Cardiac muscle cell (in vitro differentiated cells and primary cell): ENCODE results near the gene KRT77. TPM values are rescaled to one million over a fixed set of nuclear protein-coding genes. Genes with fewer than 3 reads are reported as not detected.
A peak's percentile ranks its signal among the peaks of the same experiment; 100 is the strongest.
"Not testable (repeated sequence)": the region's sequence is repeated elsewhere in the genome, so short reads cannot be mapped to it uniquely, and the experiment has no call there.

Source experiments
- DNase-seq, 2 donors: peaks; one replicate each; pipeline versions ENCODE4 v3.0.0 to v3.0.0-alpha.2; 2010 to 2017; ENCODE audit warnings: low read depth in 1 of 2, low spot score in 1 of 2
- H3K27ac ChIP-seq: fragments of 200-600 bp; sonication (generic); 2 replicates; pipeline ENCODE4 v1.5.1; 2016
- H3K27me3 ChIP-seq: fragments of 200-600 bp; sonication (generic); 2 replicates; pipeline ENCODE4 v1.6.0; 2016; ENCODE audit warnings: control low read depth
- H3K36me3 ChIP-seq: fragments of 200-600 bp; sonication (generic); 2 replicates; pipeline ENCODE4 v1.5.1; 2016; ENCODE audit warnings: control low read depth
- H3K4me1 ChIP-seq: fragments of 200-600 bp; sonication (generic); 2 replicates; pipeline ENCODE4 v1.8.1; 2017; ENCODE audit warnings: low read depth, mild to moderate bottlenecking, mixed run types
- H3K4me3 ChIP-seq: fragments of 200-600 bp; sonication (generic); 2 replicates; pipeline ENCODE4 v1.5.1; 2016; ENCODE audit warnings: mild to moderate bottlenecking
- H3K9me3 ChIP-seq: fragments of 200-600 bp; sonication (generic); 2 replicates; pipeline ENCODE4 v1.5.1; 2017; ENCODE audit warnings: low read depth, mild to moderate bottlenecking, control low read depth
- CTCF ChIP-seq: IDR thresholded peaks from 2 replicates; pipeline ENCODE4 v1.5.1; 2012; ENCODE audit warnings: low read depth, mild to moderate bottlenecking, low read length
- polyA plus RNA-seq: library from polyadenylated mRNA; unstranded; fragments of >200 nt; fragmentation: Nextera tagmentation; extraction: Ambion mirVana; gene quantifications from 2 replicates; pipeline ENCODE4 v1.2.1, GENCODE V29; 2016
- total RNA-seq: library from RNA; depleted of rRNA; stranded (reverse); fragments of >200 nt; gene quantifications from 2 replicates; pipeline ENCODE4 v1.2.3, GENCODE V29; 2016

The KRT77 gene
- total and polyA plus RNA-seq, 2 experiments from 2014 or later = not detected

- Histone ChIP-seq H3K27me3 (peaks cover 54% of the 10 kb centered on the region), H3K4me1 (no peaks in the 10 kb centered on the region), H3K27ac (no peak overlapping the region), H3K36me3 (no peaks in the 10 kb centered on the region), H3K4me3 (no peak overlapping the region), H3K9me3 (no peaks in the 10 kb centered on the region)
- no peak for DNase-seq
- no peak for TF ChIP-seq CTCF
These were observed 11.6 kb upstream of the KRT77 start for GRCh38 chr12:52714887-52715281.

DNA sequence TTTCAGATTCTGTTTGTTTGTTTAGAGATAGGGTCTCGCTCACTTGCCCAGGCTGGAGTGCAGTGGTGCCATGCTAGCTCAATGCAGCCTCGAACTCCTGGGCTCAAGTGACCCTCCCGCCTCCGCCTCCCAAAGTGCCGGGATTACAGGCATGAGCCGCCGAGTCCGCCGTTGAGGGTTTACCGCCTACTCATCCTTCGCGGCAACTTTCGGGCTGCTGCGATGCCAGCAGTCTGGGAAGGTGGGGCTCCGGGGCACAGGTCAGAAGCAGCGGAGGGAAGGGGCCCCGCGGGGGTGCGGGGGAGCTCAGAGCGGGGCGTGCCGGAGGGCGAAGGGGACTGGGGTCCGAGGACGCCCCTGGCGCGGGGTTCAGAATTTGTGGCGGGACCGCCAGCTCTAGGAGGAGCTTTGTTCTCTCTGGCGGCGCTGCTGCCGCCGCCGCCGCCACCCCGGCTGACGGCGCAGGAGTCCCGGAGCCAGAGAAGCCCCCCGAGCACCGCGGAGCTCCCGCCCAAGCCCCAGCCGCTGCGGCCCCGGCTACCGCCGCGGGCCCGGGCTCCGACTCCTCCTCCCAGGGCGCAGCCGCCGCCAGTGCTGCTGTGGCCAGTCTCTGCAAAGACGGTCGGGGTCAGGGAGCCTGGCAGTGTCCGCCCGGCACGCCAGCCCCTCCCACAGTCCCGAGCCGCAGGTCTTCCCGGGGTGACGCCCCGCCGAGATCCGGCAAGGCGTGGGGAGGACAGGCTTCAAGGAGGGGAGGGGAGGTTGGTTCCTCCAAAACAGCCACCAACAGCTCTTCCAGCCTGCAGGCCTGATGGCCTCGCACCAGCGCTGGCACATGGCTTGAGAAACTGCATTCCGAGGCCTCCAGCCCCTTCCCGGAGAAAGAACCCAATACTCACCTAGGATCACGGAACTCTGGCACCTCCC is 10.9 kb upstream of the KRT77 start:
- Histone ChIP-seq H3K4me1 (no peaks in the 10 kb centered on the region), H3K4me3 (peak overlapping the region; percentile 23), H3K9me3 (no peaks in the 10 kb centered on the region), H3K36me3 (no peaks in the 10 kb centered on the region), H3K27me3 (peaks cover 54% of the 10 kb centered on the region), H3K27ac (no peak overlapping the region)
- DNase-seq = peak in 1 of 2 donors; percentile 49
- no peak for TF ChIP-seq CTCF

DNA sequence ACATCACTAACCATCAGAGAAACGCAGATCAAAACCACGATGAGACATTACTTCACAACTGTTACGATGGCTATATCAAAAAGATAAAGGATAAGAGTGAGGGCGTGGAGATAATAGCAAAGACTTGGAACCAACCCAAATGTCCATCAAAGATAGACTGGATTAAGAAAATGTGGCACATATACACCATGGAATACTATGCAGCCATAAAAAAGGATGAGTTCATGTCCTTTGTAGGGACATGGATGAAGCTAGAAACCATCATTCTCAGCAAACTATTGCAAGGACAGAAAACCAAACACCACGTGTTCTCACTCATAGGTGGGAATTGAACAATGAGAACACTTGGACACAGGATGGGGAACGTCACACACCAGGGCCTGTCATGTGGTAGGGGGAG is 8.8 kb upstream of the KRT77 start:
- H3K27me3 ChIP-seq = peaks cover 45% of the 10 kb centered on the region

DNA sequence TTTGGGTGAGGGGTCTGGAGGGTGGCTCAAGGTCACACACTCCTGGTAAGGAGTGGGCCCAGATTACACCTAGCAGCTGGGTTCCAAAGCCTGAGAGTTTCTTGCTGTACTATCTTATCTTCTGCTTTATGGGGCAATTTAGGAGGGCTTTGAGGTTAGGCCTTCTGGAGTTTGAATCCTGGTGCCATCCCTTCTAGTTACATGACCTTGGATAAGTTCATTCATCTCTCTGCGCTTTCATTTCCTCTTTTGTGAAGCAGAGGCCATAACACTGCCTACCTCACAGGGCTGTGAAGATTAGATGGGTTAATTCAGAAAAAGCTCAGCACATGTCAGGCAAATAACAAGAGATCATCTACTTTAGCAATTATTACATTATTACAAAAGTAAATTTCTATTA is 7.4 kb upstream of the KRT77 start:
- H3K4me3 ChIP-seq = no peak overlapping the region
- H3K9me3 ChIP-seq = no peaks in the 10 kb centered on the region
- DNase-seq = no peak
- no peaks in the 10 kb centered on the region for H3K36me3 ChIP-seq
- no peak for TF ChIP-seq CTCF
- H3K4me1 ChIP-seq = no peaks in the 10 kb centered on the region
- no peak overlapping the region for H3K27ac ChIP-seq
- peaks cover 31% of the 10 kb centered on the region for H3K27me3 ChIP-seq

More for the DNA sequence above, 8.8 kb upstream of the KRT77 start:
- not testable (repeated sequence) for H3K27ac ChIP-seq, H3K9me3 ChIP-seq, DNase-seq, H3K36me3 ChIP-seq, H3K4me1 ChIP-seq, H3K4me3 ChIP-seq

DNA sequence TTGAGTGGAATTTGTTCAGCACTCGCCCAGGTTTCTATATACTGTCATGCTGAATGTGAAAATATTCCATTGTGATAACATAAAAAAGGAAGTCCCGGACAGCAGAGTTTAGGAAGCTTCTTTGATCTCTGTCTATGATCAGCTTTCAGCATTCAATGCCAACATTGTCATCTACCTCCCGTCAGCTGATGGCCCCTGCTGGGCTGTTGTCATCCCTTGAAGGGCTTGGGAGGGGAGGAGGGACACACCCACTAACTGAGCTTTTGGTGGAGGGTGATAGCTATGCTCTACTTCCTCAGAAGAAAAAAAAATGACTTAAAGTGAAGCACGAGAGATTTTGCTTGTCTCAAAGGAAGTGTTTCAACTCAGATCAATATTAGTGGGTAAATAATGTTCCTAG is 4.7 kb upstream of the KRT77 start:
- no peaks in the 10 kb centered on the region for H3K4me1 ChIP-seq
- H3K4me3 ChIP-seq = no peak overlapping the region
- no peak for TF ChIP-seq CTCF
- H3K9me3 ChIP-seq = no peaks in the 10 kb centered on the region
- no peak for DNase-seq
- no peak overlapping the region for H3K27ac ChIP-seq
- no peaks in the 10 kb centered on the region for H3K36me3 ChIP-seq
- peaks cover 7% of the 10 kb centered on the region for H3K27me3 ChIP-seq

DNA sequence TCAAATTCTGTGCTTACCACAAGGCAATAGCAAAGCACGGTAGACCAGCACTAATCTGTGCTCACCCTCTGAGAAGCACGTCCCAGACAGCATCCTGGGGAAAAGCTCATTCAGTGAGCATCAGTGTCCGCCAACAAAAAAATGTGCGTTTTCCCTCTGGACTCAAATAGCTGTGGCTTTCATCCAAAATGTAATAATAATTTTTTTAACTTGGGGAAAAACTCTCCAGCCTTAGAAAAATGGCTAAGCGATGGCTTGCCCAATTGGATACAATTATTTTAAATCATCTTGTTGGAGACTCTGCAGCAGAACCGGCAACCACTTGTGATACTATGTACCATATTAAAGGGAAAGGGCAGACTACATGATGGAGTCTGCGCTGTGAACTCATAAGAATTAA is 1.1 kb upstream of the KRT77 start:
- Histone ChIP-seq H3K4me1 (peaks cover 10% of the 10 kb centered on the region), H3K4me3 (no peak overlapping the region), H3K27ac (no peak overlapping the region), H3K9me3 (no peaks in the 10 kb centered on the region), H3K27me3 (peaks cover 4% of the 10 kb centered on the region), H3K36me3 (no peaks in the 10 kb centered on the region)
- DNase-seq = peak in 1 of 2 donors; percentile 10
- no peak for TF ChIP-seq CTCF
